ENCODE results near the gene LACTB. TPM values are rescaled to one million over a fixed set of nuclear protein-coding genes. Genes with fewer than 3 reads are reported as not detected.

The LACTB gene
- total RNA-seq, 1 experiment from 2014 or later: 17.2 TPM

GRCh38 chr15:63156755-63157117 is 35.1 kb downstream of the LACTB start:
- Mint-ChIP-seq H3K36me3 (peaks cover 28% of the 10 kb centered on the region), H3K4me1 (peaks cover 14% of the 10 kb centered on the region), H3K27ac (peak overlapping the region; percentile 98), H3K27me3 (ENCODE audit: low read depth) (no peaks in the 10 kb centered on the region), H3K9me3 (peaks cover 5% of the 10 kb centered on the region), H3K4me3 (peak overlapping the region; percentile 98)
- ChIA-PET POLR2A (interaction anchor here (0.6 kb wide), 2 partner anchors 43 to 121 kb away, joined by 3 to 6 read pairs; no protein-coding TSS in a partner anchor), CTCF (interaction anchor here (0.6 to 1.8 kb wide), 4 partner anchors 15 to 246 kb away, joined by 3 to 5 read pairs (median 4); no protein-coding TSS in a partner anchor)
- no peak for DNase-seq (ENCODE audit: low spot score)
- TF ChIP-seq SOX15 (CRISPR knock-in tag; IDR thresholded peaks at IDR 0.05): no peak
- no peak for TF ChIP-seq MAX (CRISPR knock-in tag; IDR thresholded peaks at IDR 0.05)
- no peak for TF ChIP-seq MXD4 (CRISPR knock-in tag; IDR thresholded peaks at IDR 0.05; ENCODE audit: borderline replicate concordance)
- no peak for TF ChIP-seq ZNF512 (CRISPR knock-in tag; IDR thresholded peaks at IDR 0.05; ENCODE audit: borderline replicate concordance)
- TF ChIP-seq ERG (CRISPR knock-in tag; IDR thresholded peaks at IDR 0.05): no peak
- TF ChIP-seq SMAD3 (CRISPR knock-in tag; IDR thresholded peaks at IDR 0.05; ENCODE audit: borderline replicate concordance): no peak
- no peak for TF ChIP-seq ATF3 (CRISPR knock-in tag; conservative IDR thresholded peaks at IDR 0.05)
- no peak for TF ChIP-seq ZNF121 (CRISPR knock-in tag; IDR thresholded peaks at IDR 0.05)
- TF ChIP-seq JAZF1 (CRISPR knock-in tag; IDR thresholded peaks at IDR 0.05): no peak
- no peak for TF ChIP-seq CREB1 (CRISPR knock-in tag; IDR thresholded peaks at IDR 0.05)
- no peak for TF ChIP-seq RORB (CRISPR knock-in tag; IDR thresholded peaks at IDR 0.05)
- no peak for TF ChIP-seq ZNF281 (CRISPR knock-in tag; IDR thresholded peaks at IDR 0.05)
- TF ChIP-seq MYBL2 (CRISPR knock-in tag; IDR thresholded peaks at IDR 0.05): no peak
- no peak for TF ChIP-seq SMAD4 (CRISPR knock-in tag; IDR thresholded peaks at IDR 0.05)
- TF ChIP-seq PRDM15 (CRISPR knock-in tag; IDR thresholded peaks at IDR 0.05): no peak
- TF ChIP-seq FOXJ3 (CRISPR knock-in tag; IDR thresholded peaks at IDR 0.05; ENCODE audit: borderline replicate concordance): no peak
- ATAC-seq: no peak
